Cardiac muscle cell (in vitro differentiated cells and primary cell): ENCODE measurements around the gene TLL2. TPM values are rescaled to one million over a fixed set of nuclear protein-coding genes. Genes with fewer than 3 reads are reported as not detected.
A peak's percentile ranks its signal among the peaks of the same experiment; 100 is the strongest.

Experiments used
- DNase-seq, 2 donors: peaks; one replicate each; pipeline versions ENCODE4 v3.0.0 to v3.0.0-alpha.2; 2010 to 2017; ENCODE audit warnings: low read depth in 1 of 2, low spot score in 1 of 2
- H3K27ac ChIP-seq: fragments of 200-600 bp; sonication (generic); 2 replicates; pipeline ENCODE4 v1.5.1; 2016
- H3K27me3 ChIP-seq: fragments of 200-600 bp; sonication (generic); 2 replicates; pipeline ENCODE4 v1.6.0; 2016; ENCODE audit warnings: control low read depth
- H3K36me3 ChIP-seq: fragments of 200-600 bp; sonication (generic); 2 replicates; pipeline ENCODE4 v1.5.1; 2016; ENCODE audit warnings: control low read depth
- H3K4me1 ChIP-seq: fragments of 200-600 bp; sonication (generic); 2 replicates; pipeline ENCODE4 v1.8.1; 2017; ENCODE audit warnings: low read depth, mild to moderate bottlenecking, mixed run types
- H3K4me3 ChIP-seq: fragments of 200-600 bp; sonication (generic); 2 replicates; pipeline ENCODE4 v1.5.1; 2016; ENCODE audit warnings: mild to moderate bottlenecking
- H3K9me3 ChIP-seq: fragments of 200-600 bp; sonication (generic); 2 replicates; pipeline ENCODE4 v1.5.1; 2017; ENCODE audit warnings: low read depth, mild to moderate bottlenecking, control low read depth
- polyA plus RNA-seq: library from polyadenylated mRNA; unstranded; fragments of >200 nt; fragmentation: Nextera tagmentation; extraction: Ambion mirVana; gene quantifications from 2 replicates; pipeline ENCODE4 v1.2.1, GENCODE V29; 2016
- total RNA-seq: library from RNA; depleted of rRNA; stranded (reverse); fragments of >200 nt; gene quantifications from 2 replicates; pipeline ENCODE4 v1.2.3, GENCODE V29; 2016
- TF ChIP-seq, protein P1 (sequence below): IDR thresholded peaks from 2 replicates; pipeline ENCODE4 v1.5.1; 2012; ENCODE audit warnings: low read depth, mild to moderate bottlenecking, low read length

Gene TLL2
- total and polyA plus RNA-seq, 2 experiments from 2014 or later = 0.15 to 0.55 TPM

DNA sequence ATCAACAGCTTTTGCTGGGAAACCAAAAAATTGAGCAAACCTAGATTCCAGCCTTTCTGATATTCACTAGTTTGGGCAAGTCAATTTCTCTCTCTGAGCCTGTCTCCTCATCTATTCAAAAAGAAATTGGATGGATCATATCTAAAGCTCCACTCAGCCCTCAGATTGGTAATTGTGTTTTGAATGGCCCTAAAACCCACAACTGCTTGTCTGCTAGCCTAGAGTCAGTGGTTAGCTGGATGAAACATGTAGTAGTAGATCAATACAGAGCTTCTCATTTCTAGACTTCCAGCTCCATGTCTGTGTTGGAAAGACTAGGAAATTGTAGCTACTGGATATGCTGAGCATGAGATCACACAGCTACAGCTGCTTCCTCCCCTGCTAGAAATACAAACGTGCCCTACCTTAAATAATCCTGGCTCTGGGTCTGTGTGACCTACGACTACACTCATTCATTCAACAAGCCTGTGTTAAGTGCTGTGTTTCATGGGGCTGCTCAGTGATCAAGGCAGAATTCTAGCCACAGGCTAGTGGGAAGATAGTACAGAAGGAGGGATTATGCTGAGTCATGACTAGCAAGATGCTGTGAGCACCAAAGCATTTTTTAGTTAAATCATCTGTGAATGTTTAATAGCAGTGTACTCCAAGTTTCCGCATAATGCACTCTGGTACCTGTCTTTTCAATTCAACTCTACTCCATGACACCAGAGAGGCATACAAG lies 193.8 kb downstream of the TLL2 start:
- Histone ChIP-seq H3K36me3 (no peaks in the 10 kb centered on the region), H3K4me3 (no peak overlapping the region), H3K9me3 (no peaks in the 10 kb centered on the region), H3K27me3 (no peaks in the 10 kb centered on the region), H3K27ac (no peak overlapping the region), H3K4me1 (no peaks in the 10 kb centered on the region)
- TF ChIP-seq, protein P1, sequence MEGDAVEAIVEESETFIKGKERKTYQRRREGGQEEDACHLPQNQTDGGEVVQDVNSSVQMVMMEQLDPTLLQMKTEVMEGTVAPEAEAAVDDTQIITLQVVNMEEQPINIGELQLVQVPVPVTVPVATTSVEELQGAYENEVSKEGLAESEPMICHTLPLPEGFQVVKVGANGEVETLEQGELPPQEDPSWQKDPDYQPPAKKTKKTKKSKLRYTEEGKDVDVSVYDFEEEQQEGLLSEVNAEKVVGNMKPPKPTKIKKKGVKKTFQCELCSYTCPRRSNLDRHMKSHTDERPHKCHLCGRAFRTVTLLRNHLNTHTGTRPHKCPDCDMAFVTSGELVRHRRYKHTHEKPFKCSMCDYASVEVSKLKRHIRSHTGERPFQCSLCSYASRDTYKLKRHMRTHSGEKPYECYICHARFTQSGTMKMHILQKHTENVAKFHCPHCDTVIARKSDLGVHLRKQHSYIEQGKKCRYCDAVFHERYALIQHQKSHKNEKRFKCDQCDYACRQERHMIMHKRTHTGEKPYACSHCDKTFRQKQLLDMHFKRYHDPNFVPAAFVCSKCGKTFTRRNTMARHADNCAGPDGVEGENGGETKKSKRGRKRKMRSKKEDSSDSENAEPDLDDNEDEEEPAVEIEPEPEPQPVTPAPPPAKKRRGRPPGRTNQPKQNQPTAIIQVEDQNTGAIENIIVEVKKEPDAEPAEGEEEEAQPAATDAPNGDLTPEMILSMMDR = no peak
- peak in 1 of 2 donors; percentile 2 for DNase-seq

DNA sequence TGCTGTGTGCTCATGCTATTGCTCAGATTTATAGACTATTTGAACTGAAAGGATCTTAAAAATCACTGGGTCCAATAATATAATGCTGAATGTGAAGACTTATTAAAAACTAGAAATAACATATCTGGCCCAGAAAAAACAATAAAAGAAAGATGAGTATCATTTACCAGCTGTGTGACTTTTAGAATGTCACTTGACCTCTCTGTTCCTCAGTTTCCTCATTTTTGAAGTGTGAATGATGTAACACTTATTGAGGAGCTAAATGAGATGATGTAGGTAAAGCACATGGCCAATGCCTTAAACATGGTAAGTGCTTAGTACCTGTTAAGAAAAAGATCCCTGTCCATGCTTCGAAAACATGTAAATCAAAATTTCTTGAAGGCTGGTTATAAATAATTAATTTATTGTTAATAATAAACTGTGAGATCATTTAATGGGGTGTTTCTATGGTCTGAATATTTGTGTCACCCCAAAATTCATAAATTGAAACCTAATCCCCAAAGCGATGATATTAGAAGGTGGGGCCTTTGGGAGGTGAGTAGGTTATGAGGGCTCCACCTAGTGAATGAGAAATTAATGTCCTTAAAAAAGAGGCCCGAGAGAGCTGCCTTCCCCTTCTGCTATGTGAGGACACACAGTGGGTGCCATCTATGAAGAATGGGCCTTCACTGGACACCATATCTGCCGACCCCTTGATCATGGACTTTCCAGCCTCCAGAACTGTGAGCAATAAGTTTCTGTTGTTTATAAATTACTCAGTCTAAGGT lies 196.5 kb downstream of the TLL2 start:
- TF ChIP-seq, protein P1 = no peak
- Histone ChIP-seq H3K36me3 (no peaks in the 10 kb centered on the region), H3K4me3 (no peak overlapping the region), H3K4me1 (no peaks in the 10 kb centered on the region), H3K27ac (no peak overlapping the region), H3K27me3 (no peaks in the 10 kb centered on the region), H3K9me3 (no peaks in the 10 kb centered on the region)
- DNase-seq = no peak

Other genes with a start within 250 kb of the TLL2 start
- not detected in 2 replicates for gene BLNK, start 242.4 kb downstream of the TLL2 start, total RNA-seq
- 0.32 and 0.62 TPM in 2 replicates for gene BLNK, start 242.4 kb downstream of the TLL2 start, polyA plus RNA-seq
- not detected in 2 replicates for gene DNTT, start 209.5 kb downstream of the TLL2 start, total RNA-seq
- gene DNTT, start 209.5 kb downstream of the TLL2 start, polyA plus RNA-seq = not detected in 2 replicates
- gene OPALIN, start 154.9 kb downstream of the TLL2 start, total RNA-seq = not detected in 2 replicates
- not detected in 2 replicates for gene OPALIN, start 154.9 kb downstream of the TLL2 start, polyA plus RNA-seq
- 39.2 and 47.4 TPM in 2 replicates for gene TM9SF3, start 73.1 kb upstream of the TLL2 start, total RNA-seq
- 62.8 and 73.9 TPM in 2 replicates for gene TM9SF3, start 73.1 kb upstream of the TLL2 start, polyA plus RNA-seq
- gene PIK3AP1, start 206.6 kb upstream of the TLL2 start, total RNA-seq = 2.0 and 2.7 TPM in 2 replicates
- gene PIK3AP1, start 206.6 kb upstream of the TLL2 start, polyA plus RNA-seq = 1.1 and 1.3 TPM in 2 replicates